Ectodermal cell (in vitro differentiated cells): ENCODE measurements around the gene STAP1.

Source experiments
- H3K27ac ChIP-seq: 2 replicates; pipeline ENCODE4 v1.7.0; 2013; ENCODE audit warnings: mild to moderate bottlenecking, low read depth, low read length; ENCODE audit not compliant: insufficient read depth, poor library complexity, severe bottlenecking
- H3K27me3 ChIP-seq: 2 replicates; pipeline ENCODE4 v1.7.0; 2013; ENCODE audit warnings: mild to moderate bottlenecking, low read length; ENCODE audit not compliant: insufficient read depth, control insufficient read depth, poor library complexity, severe bottlenecking
- H3K36me3 ChIP-seq: one replicate; pipeline ENCODE4 v1.7.0; 2013; ENCODE audit warnings: low read length; ENCODE audit not compliant: control insufficient read depth, insufficient read depth
- H3K4me1 ChIP-seq: one replicate; pipeline ENCODE4 v1.7.0; 2013; ENCODE audit warnings: low read length; ENCODE audit not compliant: control insufficient read depth, insufficient read depth
- H3K4me3 ChIP-seq: 2 replicates; pipeline ENCODE4 v1.7.0; 2013; ENCODE audit warnings: low read depth, low read length, control low read depth; ENCODE audit not compliant: insufficient read depth
- H3K9me3 ChIP-seq: 2 replicates; pipeline ENCODE4 v1.7.0; 2013; ENCODE audit warnings: mild to moderate bottlenecking, low read length, moderate library complexity; ENCODE audit not compliant: control insufficient read depth

Gene STAP1

DNA sequence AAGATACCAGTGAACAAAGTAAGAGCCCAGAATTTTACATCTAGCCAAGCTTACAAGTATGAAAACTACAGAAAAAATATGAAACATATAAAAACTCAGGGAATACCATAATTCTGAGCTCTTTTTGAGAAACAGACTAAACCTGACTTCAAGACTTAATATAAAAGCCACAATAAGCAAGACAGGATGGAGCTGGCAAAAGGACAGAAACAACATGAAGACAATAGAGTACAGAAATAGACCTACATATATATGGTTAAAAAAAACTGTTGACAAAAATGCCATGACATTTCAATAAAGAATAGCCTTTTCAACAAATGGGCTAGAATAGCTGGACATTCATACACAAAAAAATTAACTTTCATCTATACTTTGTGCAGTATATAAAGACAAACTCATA is 93.0 kb downstream of the STAP1 start:
- Histone ChIP-seq H3K27ac (no peak overlapping the region), H3K36me3 (no peaks in the 10 kb centered on the region), H3K27me3 (no peaks in the 10 kb centered on the region), H3K4me1 (no peaks in the 10 kb centered on the region), H3K4me3 (no peak overlapping the region), H3K9me3 (no peaks in the 10 kb centered on the region)
